Measurements from ENCODE around the gene GAS2L1. TPM values are rescaled to one million over a fixed set of nuclear protein-coding genes. Genes with fewer than 3 reads are reported as not detected.

The GAS2L1 gene
- total and polyA plus RNA-seq, 11 donors = 12.0 to 48.3 (median 18.0) TPM

- intact Hi-C loops (cut with DNase I) = loop anchor here in 7 of 10 donors (5.0 kb wide), 5 partner anchors 33 to 1013 kb away; partner anchors contain the start of genes EWSR1 (in 1 of the 7) and RHBDD3 (in 1 of the 7)
- H3K4me1 ChIP-seq = peaks cover 9 to 81% (median 64%) of the 10 kb centered on the region in 12 donors
- H3K27me3 ChIP-seq = peaks cover 4 to 16% (median 10%) of the 10 kb centered on the region in 9 donors
- DNase-seq = peak; percentile 75 to 88 (median 81)
- H3K27ac ChIP-seq = peak overlapping the region; percentile 34 to 95 (median 89)
- no peaks in the 10 kb centered on the region for H3K9me3 ChIP-seq
- H3K36me3 ChIP-seq = peaks cover 0 to 13% (median 0%) of the 10 kb centered on the region in 9 donors
- ATAC-seq = peak; percentile 33 to 63 (median 52)
- peak overlapping the region in 10 of 12 donors; percentile 63 to 98 (median 88) for H3K4me3 ChIP-seq
- TF ChIP-seq POLR2A (IDR thresholded peaks at IDR 0.05) (no peak), CTCF (IDR thresholded peaks at IDR 0.05) (no peak)
- 56 to 69% (median 66%) methylated on average over 11 to 21 of the region's 21 CpGs for WGBS, 4 donors
Observed at GRCh38 chr22:29309332-29310064, 3.0 kb downstream of the GAS2L1 start.

DNA sequence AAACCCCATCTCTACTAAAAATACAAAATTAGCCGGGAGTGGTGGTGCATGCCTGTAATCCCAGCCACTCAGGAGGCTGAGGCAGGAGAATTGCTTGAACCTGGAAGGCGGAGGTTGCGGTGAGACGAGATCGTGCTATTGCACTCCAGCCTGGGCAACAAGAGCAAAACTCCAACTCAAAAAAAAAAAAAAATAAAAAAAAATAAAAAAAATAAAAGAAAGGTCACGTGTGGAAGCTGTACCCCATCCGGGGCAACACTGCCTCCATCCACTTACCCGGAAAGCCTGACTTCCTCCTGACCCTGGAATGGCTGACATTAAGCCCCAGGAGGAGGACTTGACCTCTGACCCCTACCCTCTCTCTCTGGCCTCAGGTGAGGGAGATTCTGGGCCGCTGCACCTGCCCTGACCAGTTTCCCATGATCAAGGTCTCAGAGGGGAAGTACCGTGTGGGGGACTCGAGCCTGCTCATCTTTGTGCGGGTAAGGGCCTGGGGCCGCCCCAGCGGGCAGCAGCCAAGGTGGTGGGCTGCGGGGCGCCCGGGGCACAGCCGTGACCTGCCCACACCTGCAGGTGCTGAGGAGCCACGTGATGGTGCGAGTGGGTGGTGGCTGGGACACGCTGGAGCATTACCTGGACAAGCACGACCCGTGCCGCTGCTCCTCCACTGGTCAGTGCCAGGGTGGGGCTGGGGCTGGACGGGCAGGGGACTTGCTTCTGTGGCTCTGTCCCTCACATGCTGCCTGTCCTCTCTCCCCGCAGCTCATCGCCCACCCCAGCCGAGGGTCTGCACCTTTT lies 3.8 kb downstream of the GAS2L1 start:
- H3K36me3 ChIP-seq = peaks cover 0 to 13% (median 0%) of the 10 kb centered on the region in 9 donors
- intact Hi-C loops (cut with DNase I) = no loop called here
- H3K9me3 ChIP-seq = no peaks in the 10 kb centered on the region
- peak overlapping the region; percentile 31 to 95 (median 89) for H3K27ac ChIP-seq
- peak overlapping the region in 9 of 12 donors; percentile 13 to 98 (median 41) for H3K4me3 ChIP-seq
- no peak for TF ChIP-seq POLR2A (IDR thresholded peaks at IDR 0.05)
- ATAC-seq (no peak), DNase-seq (peak in 1 of 5 donors; percentile 41)
- peaks cover 9 to 86% (median 68%) of the 10 kb centered on the region in 12 donors for H3K4me1 ChIP-seq
- WGBS, 4 donors = 60 to 75% (median 65%) methylated on average over 18 to 28 of the region's 28 CpGs
- H3K27me3 ChIP-seq = peaks cover 4 to 23% (median 17%) of the 10 kb centered on the region in 9 donors

- intact Hi-C loops (cut with DNase I) = no loop called here
- DNase-seq (peak; percentile 97), ATAC-seq (peak; percentile 57 to 86 (median 65))
- H3K27me3 ChIP-seq = peaks cover 4 to 30% (median 17%) of the 10 kb centered on the region in 9 donors
- TF ChIP-seq CTCF (IDR thresholded peaks at IDR 0.05) = no peak
- TF ChIP-seq POLR2A (IDR thresholded peaks at IDR 0.05) = peak in 1 of 2 donors; percentile 25
- H3K36me3 ChIP-seq = peaks cover 0 to 13% (median 0%) of the 10 kb centered on the region in 9 donors
- no peaks in the 10 kb centered on the region for H3K9me3 ChIP-seq
- 13 to 31% (median 17%) methylated on average over 13 to 18 of the region's 18 CpGs for WGBS, 4 donors
- peaks cover 9 to 87% (median 69%) of the 10 kb centered on the region in 12 donors for H3K4me1 ChIP-seq
- peak overlapping the region; percentile 70 to 95 (median 90) for H3K27ac ChIP-seq
- peak overlapping the region in 10 of 12 donors; percentile 26 to 52 (median 41) for H3K4me3 ChIP-seq
Observed at GRCh38 chr22:29310863-29311339, 4.5 kb downstream of the GAS2L1 start.

DNA sequence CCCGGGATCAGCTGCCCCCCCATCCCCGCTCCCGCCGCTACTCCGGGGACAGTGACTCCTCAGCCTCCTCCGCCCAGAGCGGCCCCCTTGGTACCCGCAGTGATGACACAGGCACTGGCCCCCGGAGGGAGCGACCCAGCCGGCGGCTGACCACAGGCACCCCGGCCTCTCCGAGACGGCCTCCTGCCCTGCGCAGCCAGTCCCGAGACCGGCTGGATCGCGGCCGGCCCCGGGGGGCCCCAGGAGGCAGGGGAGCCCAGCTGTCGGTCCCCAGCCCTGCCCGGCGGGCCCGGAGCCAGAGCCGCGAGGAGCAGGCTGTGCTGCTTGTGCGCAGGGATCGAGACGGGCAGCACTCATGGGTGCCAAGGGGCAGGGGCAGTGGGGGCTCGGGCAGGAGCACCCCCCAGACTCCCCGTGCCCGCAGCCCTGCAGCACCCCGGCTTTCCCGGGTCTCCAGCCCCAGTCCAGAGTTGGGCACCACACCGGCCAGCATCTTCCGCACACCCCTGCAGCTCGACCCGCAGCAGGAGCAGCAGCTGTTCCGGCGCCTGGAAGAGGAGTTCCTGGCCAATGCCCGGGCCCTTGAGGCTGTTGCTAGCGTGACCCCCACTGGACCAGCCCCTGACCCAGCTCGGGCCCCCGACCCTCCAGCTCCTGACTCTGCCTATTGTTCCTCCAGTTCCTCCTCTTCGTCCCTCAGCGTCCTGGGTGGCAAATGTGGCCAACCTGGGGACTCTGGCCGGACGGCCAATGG lies 5.2 kb downstream of the GAS2L1 start:
- DNase-seq (peak in 3 of 5 donors; percentile 44 to 80 (median 61)), ATAC-seq (no peak)
- intact Hi-C loops (cut with DNase I) = no loop called here

More for the DNA sequence above, 5.2 kb downstream of the GAS2L1 start:
- Histone ChIP-seq H3K9me3 (no peaks in the 10 kb centered on the region), H3K4me3 (peak overlapping the region in 11 of 12 donors; percentile 4 to 52 (median 41)), H3K4me1 (peaks cover 9 to 82% (median 67%) of the 10 kb centered on the region in 12 donors), H3K27ac (peak overlapping the region; percentile 70 to 95 (median 90)), H3K27me3 (peaks cover 4 to 36% (median 17%) of the 10 kb centered on the region in 9 donors), H3K36me3 (peaks cover 0 to 13% (median 0%) of the 10 kb centered on the region in 9 donors)
- TF ChIP-seq POLR2A (IDR thresholded peaks at IDR 0.05) = no peak
- TF ChIP-seq CTCF (IDR thresholded peaks at IDR 0.05) = no peak
- 51 to 70% (median 66%) methylated on average over 26 to 50 of the region's 50 CpGs for WGBS, 4 donors

Measured in heart left ventricle (tissue), 16 donors.